Measurements from ENCODE around the gene OASL. TPM values are rescaled to one million over a fixed set of nuclear protein-coding genes. Genes with fewer than 3 reads are reported as not detected.
"Not testable (repeated sequence)": the region's sequence is repeated elsewhere in the genome, so short reads cannot be mapped to it uniquely, and the experiment has no call there.

OASL gene
- polyA plus RNA-seq, 3 donors, result 0.11 to 0.19 (median 0.14) TPM

GRCh38 chr12:121060149-121061001, 21.3 kb upstream of the OASL start:
- peak in 1 of 3 donors; percentile 10 for DNase-seq (ENCODE audit: low read depth in 3 of 3, low spot score in 2 of 3)

- no peak for DNase-seq (ENCODE audit: low read depth in 3 of 3, low spot score in 2 of 3)
Observed at GRCh38 chr12:121059031-121059898, 20.2 kb upstream of the OASL start.

GRCh38 chr12:121057794-121058193, 18.7 kb upstream of the OASL start:
- DNase-seq (ENCODE audit: low read depth in 3 of 3, low spot score in 2 of 3), result no peak

- no peak for DNase-seq (ENCODE audit: low read depth in 3 of 3, low spot score in 2 of 3)
Observed at GRCh38 chr12:121053706-121054105, 14.7 kb upstream of the OASL start.

- DNase-seq (ENCODE audit: low read depth in 3 of 3, low spot score in 2 of 3), result no peak
Observed at GRCh38 chr12:121050725-121051124, 11.7 kb upstream of the OASL start.

- no peak for DNase-seq (ENCODE audit: low read depth in 3 of 3, low spot score in 2 of 3)
Observed at GRCh38 chr12:121048442-121048841, 9.4 kb upstream of the OASL start.

GRCh38 chr12:121047400-121047799, 8.4 kb upstream of the OASL start:
- not testable (repeated sequence) for DNase-seq (ENCODE audit: low read depth in 3 of 3, low spot score in 2 of 3)

GRCh38 chr12:121043067-121043466, 4.0 kb upstream of the OASL start:
- DNase-seq (ENCODE audit: low read depth in 3 of 3, low spot score in 2 of 3), result no peak

GRCh38 chr12:121036810-121037326, 2.2 kb downstream of the OASL start:
- DNase-seq (ENCODE audit: low read depth in 3 of 3, low spot score in 2 of 3), result no peak

GRCh38 chr12:121034616-121035305, 4.3 kb downstream of the OASL start:
- DNase-seq (ENCODE audit: low read depth in 3 of 3, low spot score in 2 of 3), result no peak

GRCh38 chr12:121033625-121034349, 5.3 kb downstream of the OASL start:
- no peak for DNase-seq (ENCODE audit: low read depth in 3 of 3, low spot score in 2 of 3)

- no peak for DNase-seq (ENCODE audit: low read depth in 3 of 3, low spot score in 2 of 3)
Observed at GRCh38 chr12:121030576-121031212, 8.4 kb downstream of the OASL start.

GRCh38 chr12:121026274-121027045, 12.6 kb downstream of the OASL start:
- no peak for DNase-seq (ENCODE audit: low read depth in 3 of 3, low spot score in 2 of 3)

GRCh38 chr12:121025442-121026226, 13.4 kb downstream of the OASL start:
- DNase-seq (ENCODE audit: low read depth in 3 of 3, low spot score in 2 of 3), result no peak

GRCh38 chr12:121023799-121024198, 15.2 kb downstream of the OASL start:
- DNase-seq (ENCODE audit: low read depth in 3 of 3, low spot score in 2 of 3), result no peak

GRCh38 chr12:121022713-121023112, 16.3 kb downstream of the OASL start:
- no peak for DNase-seq (ENCODE audit: low read depth in 3 of 3, low spot score in 2 of 3)

GRCh38 chr12:121021754-121022153, 17.3 kb downstream of the OASL start:
- no peak for DNase-seq (ENCODE audit: low read depth in 3 of 3, low spot score in 2 of 3)
